B cell (primary cell): ENCODE data around the gene BAZ2B. TPM values are rescaled to one million over a fixed set of nuclear protein-coding genes. Genes with fewer than 3 reads are reported as not detected.

Source experiments
- ATAC-seq: fragments of 200-7000 bp; cut with Tn5 transposase; one replicate; pipeline ENCODE4 v1.10.0; 2021; ENCODE audit warnings: low read depth, mild to moderate bottlenecking, moderate number of reproducible peaks, moderate library complexity
- CTCF ChIA-PET: fragments of 350-600 bp; sonication (Branson Sonifier 250); formaldehyde crosslinking; loops from one replicate; lab custom pipeline; 2021; ENCODE audit warnings: antibody characterized with exemption, inconsistent platforms; lab: Charles Lee
- POLR2A ChIA-PET: fragments of 350-600 bp; sonication (Branson Sonifier 250); formaldehyde crosslinking; loops from one replicate; lab custom pipeline; 2021; ENCODE audit warnings: antibody characterized with exemption; lab: Charles Lee
- DNase-seq: peaks from one replicate; pipeline ENCODE4 v3.0.0; 2013
- H2AFZ ChIP-seq: 2 replicates; pipeline ENCODE4 v1.6.1; 2012; ENCODE audit warnings: mild to moderate bottlenecking, low read depth, low read length; ENCODE audit not compliant: insufficient read depth, poor library complexity, severe bottlenecking
- H3K27ac ChIP-seq, 2 donors: 1 replicate in 1 of 2; 2 replicates in 1 of 2; pipeline ENCODE4 v1.5.1; 2012 to 2013; ENCODE audit warnings: low read length in 2 of 2, mild to moderate bottlenecking in 2 of 2, moderate library complexity in 1 of 2
- H3K27me3 ChIP-seq, 4 experiments: fragments of 200-600 bp in 1 of 4; sonication (generic) in 1 of 4; replicated peaks in 1 of 4; 1 replicate in 2 of 4; 2 replicates in 2 of 4; pipeline versions ENCODE4 v1.6.1 to v1.7.0; 2013 to 2016; ENCODE audit warnings: low read length in 3 of 4, mild to moderate bottlenecking in 2 of 4, mixed read lengths in 1 of 4, moderate library complexity in 1 of 4; ENCODE audit not compliant: insufficient read depth in 4 of 4, control insufficient read depth in 3 of 4; ENCODE audit errors: control extremely low read depth in 1 of 4
- H3K36me3 ChIP-seq, 2 experiments: replicated peaks in 1 of 2; 1 replicate in 1 of 2; 2 replicates in 1 of 2; pipeline versions ENCODE4 v1.6.1 to v1.7.1; 2013; ENCODE audit warnings: low read length in 1 of 2; ENCODE audit not compliant: insufficient read depth in 2 of 2, control insufficient read depth in 1 of 2; ENCODE audit errors: control extremely low read depth in 1 of 2, extremely low read depth in 1 of 2
- H3K4me1 ChIP-seq, 2 donors: fragments of 200-600 bp in 1 of 2; sonication (generic) in 1 of 2; 1 replicate in 1 of 2; 2 replicates in 1 of 2; pipeline versions ENCODE4 v1.5.1 to v1.6.1; 2013 to 2017; ENCODE audit warnings: low read length in 2 of 2; ENCODE audit not compliant: control insufficient read depth in 2 of 2, insufficient read depth in 2 of 2
- H3K4me2 ChIP-seq: replicated peaks from 2 replicates; pipeline ENCODE3; 2012; ENCODE audit warnings: mild to moderate bottlenecking, low read depth, low read length; ENCODE audit not compliant: poor library complexity, severe bottlenecking
- H3K4me3 ChIP-seq, 5 experiments: fragments of 200-600 bp in 1 of 5; sonication (generic) in 1 of 5; 1 replicate in 3 of 5; 2 replicates in 2 of 5; pipeline versions ENCODE4 v1.5.1 to v1.7.0; 2011 to 2016; ENCODE audit warnings: low read length in 4 of 5, mild to moderate bottlenecking in 4 of 5, low read depth in 2 of 5, control low read depth in 1 of 5, moderate library complexity in 1 of 5; ENCODE audit not compliant: insufficient read depth in 1 of 5; ENCODE audit errors: control extremely low read depth in 1 of 5, extremely low read depth in 1 of 5
- H3K79me2 ChIP-seq: fragments of 200-600 bp; sonication (generic); one replicate; pipeline ENCODE4 v1.6.0; 2016; ENCODE audit warnings: low read length; ENCODE audit not compliant: control insufficient read depth, insufficient read depth
- H3K9ac ChIP-seq: fragments of 200-600 bp; sonication (generic); 2 replicates; pipeline ENCODE4 v1.6.1; 2017; ENCODE audit warnings: mild to moderate bottlenecking, low read length, moderate library complexity
- H3K9me3 ChIP-seq, 3 donors: one replicate each; pipeline versions ENCODE4 v1.6.1 to v1.7.1; 2013; ENCODE audit warnings: low read length in 2 of 3; ENCODE audit not compliant: control insufficient read depth in 2 of 3, insufficient read depth in 1 of 3; ENCODE audit errors: control extremely low read depth in 1 of 3
- H4K20me1 ChIP-seq: 2 replicates; pipeline ENCODE4 v1.6.0; 2012; ENCODE audit warnings: mild to moderate bottlenecking, low read length; ENCODE audit not compliant: insufficient read depth, control insufficient read depth, poor library complexity, severe bottlenecking
- H3K27ac Mint-ChIP-seq: one replicate; pipeline ENCODE4 v1.8.0; 2021; ENCODE audit warnings: mixed read lengths
- H3K27me3 Mint-ChIP-seq: one replicate; pipeline ENCODE4 v1.8.0; 2021; ENCODE audit warnings: mixed read lengths
- H3K4me1 Mint-ChIP-seq: one replicate; pipeline ENCODE4 v1.8.0; 2021; ENCODE audit warnings: mixed read lengths
- H3K4me3 Mint-ChIP-seq: one replicate; pipeline ENCODE4 v1.8.0; 2021; ENCODE audit warnings: mixed read lengths
- H3K9me3 Mint-ChIP-seq: one replicate; pipeline ENCODE4 v1.8.0; 2022; ENCODE audit warnings: mixed read lengths; ENCODE audit not compliant: insufficient read depth
- EZH2 ChIP-seq: IDR thresholded peaks from 2 replicates; pipeline ENCODE4 v1.6.1; 2012; ENCODE audit warnings: borderline replicate concordance, low read depth, mild to moderate bottlenecking, moderate library complexity, low read length; ENCODE audit not compliant: insufficient read depth, poor library complexity, severe bottlenecking
- WGBS: methylation state at CpG from one replicate; pipeline ENCODE4 v1.1.5; 2013; ENCODE audit warnings: missing lambda C conversion rate; ENCODE audit not compliant: insufficient coverage; 5-methylcytosine and 5-hydroxymethylcytosine counted together
- intact Hi-C: fragments of 100-400 bp; cut with micrococcal nuclease; formaldehyde crosslinking; loops from one replicate; pipeline ENCODE4 v1.10.0; 2022
- polyA plus RNA-seq: library from polyadenylated mRNA; depleted of rRNA; stranded (reverse); fragments of >200 nt; gene quantifications from 2 replicates; pipeline ENCODE4 v1.2.3, GENCODE V29; 2012
- total RNA-seq, 2 donors: library from RNA; stranded (reverse); fragments of 120-200 nt in 1 of 2; gene quantifications; 1 replicate in 1 of 2; 2 replicates in 1 of 2; pipeline versions ENCODE4 v1.2.3 to v1.2.4, GENCODE V29; 2013 to 2022
- TF ChIP-seq, protein P1 (sequence below): fragments of 200-600 bp; IDR thresholded peaks from one replicate; pipeline ENCODE4 v1.8.0; 2022; ENCODE audit warnings: antibody characterized with exemption, mild to moderate bottlenecking

BAZ2B gene
- total and polyA plus RNA-seq, 2 donors (not counting 1 experiment from before 2014, with no cell fraction given), result 8.6 to 42.3 TPM

GRCh38 chr2:159515441-159515840 lies 100.9 kb downstream of the BAZ2B start:
- H3K9ac ChIP-seq, result peak overlapping the region; percentile 87
- intact Hi-C loops, result loop anchor here (5.0 kb wide), 1 partner anchor 102 kb away; the partner anchor contains the start of gene BAZ2B
- POLR2A ChIA-PET, result no interaction called here

DNA sequence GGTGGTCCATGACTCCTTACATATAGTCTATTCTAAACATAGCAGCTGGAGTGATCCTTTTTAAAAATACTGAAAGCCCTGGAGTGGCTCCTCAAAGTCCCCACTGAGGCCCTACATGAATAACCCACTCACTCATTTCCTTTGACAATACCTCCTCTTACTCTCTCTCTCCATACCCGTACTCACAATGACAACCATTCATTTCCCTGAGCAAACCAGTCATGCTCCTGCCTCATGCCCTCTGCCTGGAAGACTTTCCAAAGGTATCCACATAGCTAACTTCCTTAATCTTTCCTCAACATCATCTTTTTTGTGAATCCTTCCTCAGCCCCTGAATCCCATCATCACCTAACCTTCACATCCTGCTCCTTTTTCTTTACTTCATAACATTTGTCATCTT lies 102.6 kb downstream of the BAZ2B start:
- Mint-ChIP-seq H3K27me3 (no peaks in the 10 kb centered on the region), H3K9me3 (no peaks in the 10 kb centered on the region), H3K27ac (no peak overlapping the region), H3K4me3 (peak overlapping the region; percentile 4), H3K4me1 (peaks cover 25% of the 10 kb centered on the region)
- Histone ChIP-seq H3K4me3 (no peak overlapping the region), H4K20me1 (no peaks in the 10 kb centered on the region), H3K27ac (no peak overlapping the region), H3K9ac (no peak overlapping the region), H3K27me3 (no peaks in the 10 kb centered on the region), H3K4me2 (peak overlapping the region; percentile 75), H3K4me1 (peaks cover 8 to 27% of the 10 kb centered on the region in 2 donors), H3K36me3 (no peaks in the 10 kb centered on the region), H3K9me3 (no peaks in the 10 kb centered on the region), H3K79me2 (peaks cover 47% of the 10 kb centered on the region), H2AFZ (no peak overlapping the region)
- POLR2A ChIA-PET, result interaction anchor here (0.6 kb wide), 1 partner anchor 271 kb away, joined by 6 read pairs; no protein-coding TSS in a partner anchor
- WGBS, result 100% methylated on average over 1 of the region's 1 CpG
- CTCF ChIA-PET, result no interaction called here
- intact Hi-C loops, result no loop called here
- DNase-seq (no peak), ATAC-seq (no peak)
- TF ChIP-seq EZH2, result no peak
- TF ChIP-seq, protein P1, sequence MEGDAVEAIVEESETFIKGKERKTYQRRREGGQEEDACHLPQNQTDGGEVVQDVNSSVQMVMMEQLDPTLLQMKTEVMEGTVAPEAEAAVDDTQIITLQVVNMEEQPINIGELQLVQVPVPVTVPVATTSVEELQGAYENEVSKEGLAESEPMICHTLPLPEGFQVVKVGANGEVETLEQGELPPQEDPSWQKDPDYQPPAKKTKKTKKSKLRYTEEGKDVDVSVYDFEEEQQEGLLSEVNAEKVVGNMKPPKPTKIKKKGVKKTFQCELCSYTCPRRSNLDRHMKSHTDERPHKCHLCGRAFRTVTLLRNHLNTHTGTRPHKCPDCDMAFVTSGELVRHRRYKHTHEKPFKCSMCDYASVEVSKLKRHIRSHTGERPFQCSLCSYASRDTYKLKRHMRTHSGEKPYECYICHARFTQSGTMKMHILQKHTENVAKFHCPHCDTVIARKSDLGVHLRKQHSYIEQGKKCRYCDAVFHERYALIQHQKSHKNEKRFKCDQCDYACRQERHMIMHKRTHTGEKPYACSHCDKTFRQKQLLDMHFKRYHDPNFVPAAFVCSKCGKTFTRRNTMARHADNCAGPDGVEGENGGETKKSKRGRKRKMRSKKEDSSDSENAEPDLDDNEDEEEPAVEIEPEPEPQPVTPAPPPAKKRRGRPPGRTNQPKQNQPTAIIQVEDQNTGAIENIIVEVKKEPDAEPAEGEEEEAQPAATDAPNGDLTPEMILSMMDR, result no peak

More at GRCh38 chr2:159515441-159515840, 100.9 kb downstream of the BAZ2B start:
- Histone ChIP-seq H2AFZ (peak overlapping the region; percentile 50), H3K27me3 (no peaks in the 10 kb centered on the region), H3K4me2 (peak overlapping the region; percentile 75), H3K9me3 (no peaks in the 10 kb centered on the region), H3K4me3 (peak overlapping the region; percentile 31 to 91 (median 63)), H3K4me1 (peaks cover 8 to 27% of the 10 kb centered on the region in 2 donors), H3K36me3 (no peaks in the 10 kb centered on the region), H4K20me1 (no peaks in the 10 kb centered on the region), H3K79me2 (peaks cover 36% of the 10 kb centered on the region), H3K27ac (peak overlapping the region in 1 of 2 donors; percentile 79)
- CTCF ChIA-PET, result interaction anchor here (1.1 kb wide), 2 partner anchors 196 to 335 kb away, joined by 4 to 6 read pairs; partner anchors contain the start of gene MARCHF7
- TF ChIP-seq, protein P1, result no peak
- ATAC-seq (no peak), DNase-seq (peak; percentile 18)
- H3K9me3 Mint-ChIP-seq, result no peaks in the 10 kb centered on the region
- H3K4me1 Mint-ChIP-seq, result peaks cover 23% of the 10 kb centered on the region
- peak overlapping the region; percentile 84 for H3K4me3 Mint-ChIP-seq
- no peaks in the 10 kb centered on the region for H3K27me3 Mint-ChIP-seq
- H3K27ac Mint-ChIP-seq, result peak overlapping the region; percentile 82
- no CpG with 5 or more reads among the region's 1 CpG for WGBS
